AG04449 (cell line): ENCODE data around the gene TBL1Y.

Source experiments
- CTCF ChIA-PET: fragments of 350-600 bp; formaldehyde crosslinking; extraction: SDS; loops from one replicate; lab custom pipeline; 2021; ENCODE audit warnings: antibody characterized with exemption; lab: Yijun Ruan, JAX
- POLR2A ChIA-PET: fragments of 400-600, 350-600 bp; formaldehyde crosslinking; extraction: SDS; loops from one replicate; lab custom pipeline; 2020; ENCODE audit warnings: antibody characterized with exemption, inconsistent platforms; lab: Yijun Ruan, JAX
- DNase-seq: peaks from one replicate; pipeline ENCODE4 v3.0.0-alpha.2; 2010; ENCODE audit warnings: low read depth, low spot score
- H3K4me3 ChIP-seq: 2 replicates; pipeline ENCODE4 v1.5.1; 2011; ENCODE audit warnings: low read depth, mild to moderate bottlenecking, control low read depth, low read length
- CTCF ChIP-seq: IDR thresholded peaks from one replicate; pipeline ENCODE4 v1.5.1; 2011; ENCODE audit warnings: mild to moderate bottlenecking, moderate library complexity, low read length, control low read depth, inconsistent platforms; ENCODE audit not compliant: insufficient read depth; ENCODE audit errors: missing control alignments

TBL1Y gene

DNA sequence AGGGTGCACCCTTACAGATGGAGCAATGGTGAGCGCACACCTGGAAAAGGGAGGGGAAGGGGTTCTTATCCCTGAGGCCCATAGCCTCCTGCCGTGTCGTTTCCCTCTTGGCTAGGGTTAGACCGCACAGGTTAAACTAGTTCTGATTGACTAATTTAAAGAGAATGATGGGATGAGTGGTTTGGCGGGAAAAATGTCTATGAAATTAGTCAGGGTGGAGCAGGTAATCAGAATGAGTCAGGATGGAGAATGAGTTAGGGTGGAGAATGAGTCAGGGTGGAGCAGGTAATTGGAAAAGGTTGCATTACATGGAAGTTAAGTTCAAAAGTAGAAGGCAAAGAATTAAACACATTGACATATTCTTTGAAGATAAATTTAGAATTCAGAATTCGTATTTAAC lies 196.7 kb downstream of the TBL1Y start:
- no peak for TF ChIP-seq CTCF
- ChIA-PET POLR2A (no interaction called here), CTCF (no interaction called here)
- H3K4me3 ChIP-seq = no peak overlapping the region
- DNase-seq = no peak

DNA sequence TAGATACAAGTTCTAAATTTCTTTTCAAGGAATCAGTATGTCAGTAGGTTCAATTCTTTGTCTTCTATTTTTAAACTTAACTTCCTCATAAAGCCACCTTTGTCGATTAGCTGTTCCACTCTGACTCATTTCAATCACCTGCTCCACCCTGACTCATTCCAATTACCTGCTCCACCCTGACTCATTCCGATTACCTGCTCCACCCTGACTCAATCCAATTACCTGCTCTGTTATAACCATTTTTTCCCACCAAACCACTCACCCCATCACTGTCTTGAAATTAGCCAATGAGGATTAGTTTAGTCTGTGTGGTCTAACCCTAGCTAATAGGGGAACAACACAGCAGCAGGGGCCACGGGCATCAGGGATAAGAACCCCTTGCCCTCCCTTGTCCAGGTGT lies 199.6 kb downstream of the TBL1Y start:
- no peak for TF ChIP-seq CTCF
- no peak overlapping the region for H3K4me3 ChIP-seq
- CTCF ChIA-PET = no interaction called here
- POLR2A ChIA-PET = no interaction called here
- DNase-seq = no peak

- TF ChIP-seq CTCF = no peak
These were observed 205.4 kb downstream of the TBL1Y start for GRCh38 chrY:7115871-7116270.

DNA sequence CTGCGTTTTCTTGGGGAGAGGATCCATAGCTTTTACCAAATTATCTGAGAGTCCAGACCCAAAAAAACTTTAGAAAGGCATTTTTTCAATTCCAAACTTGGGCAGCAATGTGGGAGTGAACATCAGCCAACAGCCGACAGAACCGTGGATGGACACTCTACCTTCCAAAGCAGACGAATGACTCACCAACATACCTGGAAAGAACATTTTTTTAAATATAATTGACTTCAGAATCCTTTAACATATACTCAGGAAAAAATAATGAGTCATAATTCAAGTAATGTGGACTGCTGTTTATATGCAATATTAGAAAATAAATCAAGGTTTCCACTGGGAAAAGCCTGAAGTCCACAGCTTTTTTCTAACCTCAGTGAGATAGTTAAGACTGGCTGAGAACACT lies 211.7 kb downstream of the TBL1Y start:
- no peak for TF ChIP-seq CTCF
- CTCF ChIA-PET = no interaction called here
- no peak for DNase-seq
- H3K4me3 ChIP-seq = no peak overlapping the region
- POLR2A ChIA-PET = no interaction called here

More at GRCh38 chrY:7115871-7116270, 205.4 kb downstream of the TBL1Y start:
- ChIA-PET POLR2A (no interaction called here), CTCF (no interaction called here)
- DNase-seq = no peak
- H3K4me3 ChIP-seq = no peak overlapping the region

DNA sequence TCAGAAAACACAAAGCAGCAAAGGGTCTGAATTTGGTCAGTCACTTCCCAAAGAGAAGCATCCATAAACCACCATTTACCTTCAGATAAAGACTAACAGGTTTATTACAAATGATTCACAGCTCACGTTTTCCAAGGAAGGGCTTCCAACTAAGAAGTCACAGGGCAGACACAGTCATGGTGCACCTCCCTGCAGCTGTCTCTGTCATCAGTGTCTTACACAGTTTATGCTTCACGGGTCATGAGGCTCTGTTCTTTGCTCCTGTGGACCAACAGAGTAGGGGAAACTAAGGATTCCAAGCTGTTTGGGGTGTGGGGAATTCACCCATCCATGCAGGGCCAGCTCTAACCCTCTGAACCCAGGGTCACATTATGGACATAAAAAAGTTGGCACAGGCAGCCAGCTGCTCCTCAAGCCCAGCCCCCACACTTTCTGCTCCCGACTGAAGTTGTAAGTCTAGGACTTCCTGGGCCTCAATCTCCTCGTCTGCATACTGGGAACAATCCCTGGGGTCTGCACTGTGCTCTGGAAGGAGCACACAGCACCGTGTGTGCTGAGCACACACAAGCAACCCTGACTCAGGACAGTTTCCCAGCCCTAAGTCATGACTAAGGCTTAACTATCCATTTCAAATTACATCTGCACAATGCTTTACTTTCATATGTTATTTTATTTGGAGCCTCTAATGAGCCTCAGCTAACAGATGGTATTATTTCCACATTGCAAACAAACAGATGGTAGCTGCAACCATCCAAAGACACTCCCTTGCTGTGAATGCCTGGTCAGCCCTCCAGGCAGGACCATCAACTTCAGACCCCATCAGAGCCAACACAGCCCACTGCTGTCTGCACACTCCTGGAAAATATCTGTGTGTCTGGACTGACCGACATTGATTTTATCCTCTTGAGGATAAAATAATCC lies 214.9 kb downstream of the TBL1Y start:
- ChIA-PET POLR2A (no interaction called here), CTCF (no interaction called here)
- no peak overlapping the region for H3K4me3 ChIP-seq
- DNase-seq = no peak
- no peak for TF ChIP-seq CTCF

DNA sequence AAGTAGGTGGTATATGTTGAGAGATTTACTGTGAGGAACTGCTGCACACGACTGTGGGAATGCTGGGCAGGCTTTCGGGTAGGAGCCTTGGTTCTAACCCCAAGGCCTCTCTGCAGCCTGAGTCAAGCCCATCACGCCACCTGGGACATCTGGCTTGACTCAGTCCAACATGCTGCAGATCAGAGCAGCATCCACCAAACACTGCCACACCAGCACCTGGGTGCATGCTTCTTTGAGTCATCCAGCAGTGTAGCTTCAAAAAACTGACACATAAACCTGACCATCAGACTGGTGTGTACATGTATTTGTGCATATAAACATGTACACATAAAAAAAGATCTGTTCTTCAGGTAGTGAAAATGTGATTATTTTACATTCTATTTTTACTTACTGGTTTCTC lies 217.7 kb downstream of the TBL1Y start:
- H3K4me3 ChIP-seq = no peak overlapping the region
- TF ChIP-seq CTCF = no peak
- CTCF ChIA-PET = no interaction called here
- no peak for DNase-seq
- POLR2A ChIA-PET = no interaction called here
